ENCODE results near the gene PRR11.
A peak's percentile ranks its signal among the peaks of the same experiment; 100 is the strongest.

Gene PRR11

DNA sequence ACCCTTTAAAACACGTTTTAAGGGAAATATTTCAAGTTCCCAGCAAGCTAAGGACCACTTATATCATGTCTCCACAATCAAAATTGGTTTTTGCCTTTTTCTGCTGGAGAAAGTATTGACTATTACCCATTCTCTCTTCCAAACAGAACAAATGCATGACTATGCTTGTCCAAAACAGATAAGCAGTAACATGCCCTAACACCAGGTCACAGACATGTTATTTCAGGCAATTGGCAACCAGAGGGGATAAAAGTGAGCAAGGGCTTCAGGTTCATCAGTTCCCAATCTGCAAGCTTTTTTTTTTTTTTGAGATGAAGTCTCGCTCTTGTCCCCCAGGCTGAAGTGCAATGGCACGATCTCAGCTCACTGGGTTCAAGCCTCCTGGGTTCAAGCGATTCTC is 15.6 kb upstream of the PRR11 start:
- Mint-ChIP-seq H3K27me3 (no peaks in the 10 kb centered on the region), H3K36me3 (no peaks in the 10 kb centered on the region), H3K4me3 (no peak overlapping the region), H3K27ac (no peak overlapping the region), H3K4me1 (ENCODE audit: low read depth) (peaks cover 6% of the 10 kb centered on the region), H3K9me3 (ENCODE audit: low read depth) (no peaks in the 10 kb centered on the region)

DNA sequence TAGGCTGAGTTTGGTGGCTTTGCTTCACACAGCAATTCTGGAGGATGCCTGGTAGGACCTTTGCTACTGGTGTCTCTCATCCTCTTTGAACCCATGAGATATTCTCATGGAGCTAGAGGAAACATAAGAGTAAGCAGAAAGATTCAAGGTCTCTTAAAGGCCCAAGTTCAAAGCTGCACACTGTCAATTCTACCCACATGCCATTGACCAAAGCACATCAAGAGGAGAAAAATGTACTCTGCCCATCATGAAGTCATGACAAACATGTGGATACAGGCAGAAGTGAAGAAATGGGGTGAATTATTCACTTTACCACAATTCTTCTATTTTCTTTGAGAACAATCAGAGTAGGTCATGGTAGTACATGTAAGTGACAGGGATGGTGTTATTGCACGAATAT is 13.7 kb upstream of the PRR11 start:
- Mint-ChIP-seq H3K4me1 (ENCODE audit: low read depth) (peaks cover 5% of the 10 kb centered on the region), H3K36me3 (no peaks in the 10 kb centered on the region), H3K27me3 (no peaks in the 10 kb centered on the region)

DNA sequence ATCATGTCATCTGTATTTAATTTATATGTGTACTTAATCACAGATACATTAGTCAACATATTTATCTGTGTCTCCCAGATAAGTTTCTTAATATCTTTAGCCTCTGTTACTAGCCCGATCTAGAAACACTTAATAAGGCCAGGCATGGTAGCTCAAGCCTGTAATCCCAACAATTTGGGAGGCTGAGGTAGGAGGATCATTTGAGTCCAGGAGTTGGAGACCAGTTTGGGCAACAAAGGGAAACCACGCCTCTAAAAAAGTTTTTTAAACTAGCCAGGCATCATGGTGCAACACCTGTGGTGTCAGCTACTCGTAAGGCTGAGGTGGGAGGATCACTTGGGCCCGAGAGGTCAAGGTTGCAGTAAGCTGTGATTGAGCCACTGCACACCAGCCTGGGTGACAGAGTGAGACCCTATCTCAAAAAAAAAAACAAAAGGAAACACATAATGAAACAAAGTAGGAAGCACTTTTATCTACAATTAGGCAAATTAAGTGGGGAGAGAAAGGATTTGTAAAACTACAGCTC is 9.9 kb upstream of the PRR11 start:
- Mint-ChIP-seq H3K4me1 (ENCODE audit: low read depth) (peaks cover 11% of the 10 kb centered on the region), H3K9me3 (ENCODE audit: low read depth) (no peaks in the 10 kb centered on the region), H3K4me3 (no peak overlapping the region), H3K36me3 (no peaks in the 10 kb centered on the region), H3K27ac (no peak overlapping the region), H3K27me3 (no peaks in the 10 kb centered on the region)

More for the DNA sequence above, 13.7 kb upstream of the PRR11 start:
- Mint-ChIP-seq H3K4me3 (no peak overlapping the region), H3K9me3 (ENCODE audit: low read depth) (no peaks in the 10 kb centered on the region), H3K27ac (no peak overlapping the region)

DNA sequence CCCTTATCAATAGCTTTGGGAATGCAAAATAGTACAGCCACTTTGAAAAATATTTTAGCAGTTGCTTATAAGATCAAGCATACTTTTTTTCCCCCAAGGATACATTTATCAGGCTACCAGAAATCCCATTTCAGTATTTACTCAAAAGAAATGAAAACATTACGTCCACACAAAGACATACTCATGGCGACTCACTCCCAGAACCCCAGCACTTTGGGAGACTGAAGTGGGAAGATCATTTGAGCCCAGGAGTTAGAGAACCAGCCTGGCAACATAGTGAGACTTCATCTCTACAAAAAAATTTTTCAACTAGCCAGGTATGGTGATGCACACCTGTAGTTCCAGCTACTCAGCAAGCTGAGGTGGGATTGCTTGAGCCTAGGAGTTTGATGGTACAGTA is 6.5 kb upstream of the PRR11 start:
- peaks cover 25% of the 10 kb centered on the region for H3K4me1 Mint-ChIP-seq (ENCODE audit: low read depth)
- H3K9me3 Mint-ChIP-seq (ENCODE audit: low read depth), result no peaks in the 10 kb centered on the region

DNA sequence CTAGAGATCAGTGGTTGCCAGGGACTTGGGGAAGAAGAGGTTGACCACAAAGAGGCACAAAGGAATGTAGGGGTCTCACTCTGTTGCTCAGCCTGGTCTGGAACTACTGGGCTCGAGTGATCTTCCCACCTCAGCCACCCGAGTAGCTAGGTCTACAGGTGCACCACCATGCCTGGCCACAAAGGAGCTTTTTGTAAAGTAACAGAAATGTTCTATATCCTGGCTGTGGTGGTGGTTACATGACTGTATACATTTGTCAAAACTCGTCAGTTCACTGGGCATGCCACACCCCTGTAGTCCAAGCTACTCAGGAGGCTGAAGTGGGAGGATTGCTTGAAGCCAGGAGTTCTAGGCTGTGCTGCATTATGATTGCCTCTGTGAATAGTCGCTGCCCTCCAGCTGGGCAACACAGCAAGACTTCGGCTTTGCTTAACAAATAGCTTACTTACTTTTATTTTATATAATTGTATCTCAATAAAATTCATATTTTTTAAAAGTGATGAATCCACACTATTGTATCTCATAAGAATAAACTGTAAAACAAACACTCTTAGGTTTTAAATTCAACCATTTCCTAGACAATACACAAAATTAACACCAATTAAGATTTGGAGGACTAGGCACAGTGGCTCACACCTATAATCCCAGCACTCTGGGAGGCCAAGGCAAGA is 5.6 kb upstream of the PRR11 start:
- Mint-ChIP-seq H3K36me3 (no peaks in the 10 kb centered on the region), H3K9me3 (ENCODE audit: low read depth) (no peaks in the 10 kb centered on the region), H3K4me1 (ENCODE audit: low read depth) (peaks cover 28% of the 10 kb centered on the region), H3K4me3 (no peak overlapping the region), H3K27me3 (no peaks in the 10 kb centered on the region), H3K27ac (no peak overlapping the region)

More for the DNA sequence above, 6.5 kb upstream of the PRR11 start:
- H3K27ac Mint-ChIP-seq, result no peak overlapping the region
- no peaks in the 10 kb centered on the region for H3K36me3 Mint-ChIP-seq
- H3K27me3 Mint-ChIP-seq, result no peaks in the 10 kb centered on the region
- no peak overlapping the region for H3K4me3 Mint-ChIP-seq

DNA sequence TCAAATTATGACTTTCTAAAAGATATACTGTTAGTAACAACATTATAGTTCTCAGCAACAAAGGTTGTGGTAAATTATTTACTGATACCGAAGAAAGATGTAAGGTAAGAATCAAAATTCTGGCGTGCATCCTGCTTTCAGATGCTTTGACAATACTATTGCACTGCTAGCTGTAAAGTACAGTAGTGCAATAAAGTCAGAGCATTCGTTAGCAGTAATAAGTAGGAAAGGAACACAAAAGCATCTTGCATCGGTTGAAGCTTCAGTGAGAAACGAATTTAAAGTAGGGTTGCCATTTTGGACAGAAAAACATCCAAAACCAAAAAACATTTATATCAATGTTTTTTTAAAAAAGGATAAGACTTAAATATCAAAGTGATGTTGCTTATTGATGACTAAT is 4.5 kb upstream of the PRR11 start:
- H3K36me3 Mint-ChIP-seq, result no peaks in the 10 kb centered on the region
- H3K4me3 Mint-ChIP-seq, result no peak overlapping the region
- H3K9me3 Mint-ChIP-seq (ENCODE audit: low read depth), result no peaks in the 10 kb centered on the region
- H3K27me3 Mint-ChIP-seq, result no peaks in the 10 kb centered on the region
- H3K4me1 Mint-ChIP-seq (ENCODE audit: low read depth), result peaks cover 27% of the 10 kb centered on the region
- H3K27ac Mint-ChIP-seq, result no peak overlapping the region

DNA sequence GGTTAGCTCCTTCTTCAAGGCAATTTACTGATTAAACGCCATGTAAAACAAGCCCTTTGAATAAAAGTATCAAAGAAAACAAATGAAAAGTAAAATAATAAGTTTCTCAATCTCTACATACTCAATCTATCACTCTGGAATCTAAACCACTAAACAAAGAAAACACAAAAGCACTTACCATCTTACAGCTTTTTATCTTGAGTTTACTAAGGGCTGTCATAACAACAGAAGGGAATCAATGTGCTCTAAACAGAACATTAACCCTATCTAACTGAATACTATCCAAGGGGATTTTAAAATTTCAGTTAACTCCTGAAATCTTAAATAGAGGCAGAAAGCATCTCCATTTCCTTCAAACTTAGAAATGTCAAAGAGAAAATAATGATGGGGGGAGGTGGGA is 4.0 kb upstream of the PRR11 start:
- Mint-ChIP-seq H3K36me3 (no peaks in the 10 kb centered on the region), H3K27ac (no peak overlapping the region), H3K4me3 (peak overlapping the region; percentile 30), H3K9me3 (ENCODE audit: low read depth) (no peaks in the 10 kb centered on the region), H3K27me3 (no peaks in the 10 kb centered on the region), H3K4me1 (ENCODE audit: low read depth) (peaks cover 27% of the 10 kb centered on the region)

DNA sequence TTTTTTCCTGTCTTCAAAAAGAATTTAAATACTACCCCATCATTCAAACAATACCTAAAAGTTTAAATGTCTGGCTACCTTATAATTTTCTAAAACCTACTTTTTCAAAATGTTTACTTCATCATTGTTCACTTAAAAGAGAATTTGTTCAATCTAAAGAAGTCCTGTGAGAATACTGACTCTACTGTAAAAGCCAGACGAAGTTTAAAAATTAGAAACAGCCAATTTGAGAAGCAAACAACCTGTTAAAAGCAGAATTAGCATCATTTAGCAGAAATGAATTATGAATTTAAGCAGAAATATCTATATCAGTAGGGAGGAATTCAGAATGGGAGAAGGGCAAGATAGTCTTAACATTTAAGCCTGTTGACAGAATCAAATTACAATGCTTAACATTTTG is 2.6 kb upstream of the PRR11 start:
- H3K9me3 Mint-ChIP-seq (ENCODE audit: low read depth), result no peaks in the 10 kb centered on the region
- H3K4me1 Mint-ChIP-seq (ENCODE audit: low read depth), result peaks cover 25% of the 10 kb centered on the region
- H3K36me3 Mint-ChIP-seq, result no peaks in the 10 kb centered on the region
- H3K4me3 Mint-ChIP-seq, result no peak overlapping the region
- H3K27me3 Mint-ChIP-seq, result no peaks in the 10 kb centered on the region
- H3K27ac Mint-ChIP-seq, result no peak overlapping the region

DNA sequence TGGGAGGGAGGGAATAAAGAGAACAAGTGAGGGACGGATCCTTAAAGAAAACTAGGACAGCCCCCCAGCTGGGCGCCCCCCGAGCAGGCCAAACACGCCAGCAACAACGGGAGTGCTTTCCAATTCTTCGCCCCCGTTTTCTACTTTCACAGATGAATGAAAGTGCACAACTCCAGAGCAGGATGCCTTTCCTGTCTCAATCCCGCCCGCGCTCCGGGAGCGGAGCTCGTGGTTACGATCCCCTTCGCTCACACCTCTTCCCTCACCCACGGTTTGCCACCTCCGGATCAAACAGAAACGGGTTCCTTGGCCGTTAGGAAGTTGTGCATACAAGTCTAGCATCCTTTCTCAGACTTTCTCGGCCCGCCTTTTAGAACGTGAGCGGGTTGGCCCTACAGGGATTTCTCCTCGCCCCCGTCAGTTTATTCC is 1.2 kb upstream of the PRR11 start:
- H3K27me3 Mint-ChIP-seq, result no peaks in the 10 kb centered on the region
- H3K4me3 Mint-ChIP-seq, result no peak overlapping the region
- H3K27ac Mint-ChIP-seq, result no peak overlapping the region
- peaks cover 23% of the 10 kb centered on the region for H3K4me1 Mint-ChIP-seq (ENCODE audit: low read depth)
- no peaks in the 10 kb centered on the region for H3K36me3 Mint-ChIP-seq
- no peaks in the 10 kb centered on the region for H3K9me3 Mint-ChIP-seq (ENCODE audit: low read depth)

DNA sequence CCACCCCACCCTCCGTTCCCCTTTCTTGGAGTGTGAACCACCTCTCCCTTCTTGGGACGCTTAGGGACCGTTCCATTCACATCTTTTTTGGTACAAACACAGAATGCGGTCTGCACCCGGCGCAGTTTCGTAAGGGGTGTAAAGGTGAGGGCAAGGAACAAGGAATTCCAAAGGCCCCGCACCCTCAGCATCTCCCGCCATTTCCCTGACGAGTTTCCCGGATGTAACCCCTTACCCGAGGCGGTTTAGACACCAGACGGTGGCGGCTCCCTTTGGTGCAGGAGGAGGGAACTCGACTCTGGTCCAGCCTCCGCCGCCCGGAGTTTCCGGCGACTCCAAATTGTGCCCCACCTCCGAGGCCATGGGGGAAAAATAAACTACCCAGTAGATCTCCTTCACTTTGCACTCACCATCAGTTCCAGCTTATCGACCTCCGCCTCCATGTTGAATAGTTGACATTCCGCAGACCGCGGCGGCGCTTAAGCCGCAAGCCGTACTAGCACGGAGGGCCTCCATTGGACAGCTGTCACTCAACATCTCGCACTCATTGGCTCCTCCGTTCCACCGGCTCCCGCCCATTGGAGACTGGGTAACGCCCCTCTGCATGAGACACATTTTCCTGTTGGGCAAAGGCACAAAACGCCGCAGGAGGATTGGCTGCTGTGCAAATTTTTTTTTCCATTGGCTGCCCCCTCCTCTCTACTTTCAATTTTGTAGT is 666 bp upstream of the PRR11 start, which contains the start of gene SKA2:
Gene SKA2, minus strand, starts transcription at position 466 of the 718 bp plus-strand sequence. Its CDS starts 23 bp downstream, at position 443.
- no peak within 1 kb of the TSS for H3K27ac Mint-ChIP-seq
- H3K4me3 Mint-ChIP-seq, result no peak within 1 kb of the TSS
- no peaks in the 10 kb centered on the region for H3K9me3 Mint-ChIP-seq (ENCODE audit: low read depth)
- H3K36me3 Mint-ChIP-seq, result no peaks in the 10 kb centered on the region
- H3K27me3 Mint-ChIP-seq, result no peaks in the 10 kb centered on the region
- H3K4me1 Mint-ChIP-seq (ENCODE audit: low read depth), result peaks cover 21% of the 10 kb centered on the region

DNA sequence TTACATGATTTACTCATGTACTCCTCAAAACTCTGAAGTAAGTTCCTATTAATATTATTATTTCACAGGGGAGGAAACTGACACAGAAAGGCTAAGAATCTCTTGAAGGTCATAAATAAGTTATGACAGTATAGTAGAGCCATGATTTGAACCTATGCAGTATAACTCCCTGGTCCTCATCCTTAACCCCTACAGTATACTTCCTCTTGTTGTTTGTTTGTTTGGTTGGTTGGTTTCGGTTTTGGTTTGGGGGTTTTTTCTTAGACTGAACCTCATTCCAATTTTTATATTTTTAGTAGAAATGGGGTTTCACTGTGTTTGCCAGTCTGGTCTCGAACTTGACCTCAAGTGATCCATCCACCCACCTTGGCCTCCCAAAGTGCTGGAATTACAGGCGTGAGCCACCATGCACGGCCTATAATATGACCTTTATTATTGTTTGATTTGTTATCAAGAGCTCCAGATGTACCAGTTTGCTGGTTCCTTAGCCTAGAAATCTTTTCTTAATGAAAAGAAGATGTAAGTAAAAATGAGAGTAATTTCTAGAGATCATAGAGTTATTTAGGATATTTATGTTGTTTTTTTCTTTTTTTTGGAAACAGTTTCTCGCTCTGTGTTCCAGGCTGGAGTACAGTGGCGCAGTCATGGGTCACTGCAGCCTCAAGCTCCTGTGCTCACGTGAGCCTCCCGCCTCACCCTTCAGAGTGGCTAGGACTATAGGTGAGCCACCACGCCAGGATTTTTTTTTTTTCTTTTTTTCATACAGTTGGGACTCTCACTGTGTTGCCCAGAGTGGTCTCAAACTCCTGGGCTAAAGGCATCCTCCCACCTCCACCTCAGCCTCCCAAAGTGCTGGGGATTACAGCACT is 4.8 kb downstream of the PRR11 start:
- Mint-ChIP-seq H3K9me3 (ENCODE audit: low read depth) (no peaks in the 10 kb centered on the region), H3K4me3 (no peak overlapping the region)

DNA sequence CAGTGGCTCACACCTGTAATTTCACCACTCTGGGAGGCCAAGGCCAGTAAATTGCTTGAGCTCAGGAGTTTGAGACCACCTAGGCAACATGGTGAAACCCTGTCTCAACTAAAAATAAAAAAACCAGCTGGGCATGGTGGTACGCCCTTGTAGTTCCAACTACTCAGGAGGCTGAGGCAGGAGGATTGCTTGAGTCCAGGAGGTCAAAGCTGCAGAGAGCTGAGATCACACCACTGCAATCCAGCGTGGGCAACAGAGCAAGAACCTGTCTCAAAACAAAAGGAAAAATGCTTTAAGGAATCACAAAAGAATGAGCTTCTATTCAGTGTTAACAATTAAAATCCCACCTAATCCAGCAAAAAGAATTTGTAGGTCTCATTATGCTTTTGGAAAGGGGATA is 5.9 kb downstream of the PRR11 start:
- Mint-ChIP-seq H3K36me3 (no peaks in the 10 kb centered on the region), H3K4me1 (ENCODE audit: low read depth) (peaks cover 2% of the 10 kb centered on the region), H3K9me3 (ENCODE audit: low read depth) (no peaks in the 10 kb centered on the region), H3K4me3 (no peak overlapping the region), H3K27me3 (no peaks in the 10 kb centered on the region), H3K27ac (no peak overlapping the region)

More for the DNA sequence above, 4.8 kb downstream of the PRR11 start:
- no peaks in the 10 kb centered on the region for H3K4me1 Mint-ChIP-seq (ENCODE audit: low read depth)
- H3K36me3 Mint-ChIP-seq, result no peaks in the 10 kb centered on the region
- H3K27ac Mint-ChIP-seq, result no peak overlapping the region
- H3K27me3 Mint-ChIP-seq, result no peaks in the 10 kb centered on the region

DNA sequence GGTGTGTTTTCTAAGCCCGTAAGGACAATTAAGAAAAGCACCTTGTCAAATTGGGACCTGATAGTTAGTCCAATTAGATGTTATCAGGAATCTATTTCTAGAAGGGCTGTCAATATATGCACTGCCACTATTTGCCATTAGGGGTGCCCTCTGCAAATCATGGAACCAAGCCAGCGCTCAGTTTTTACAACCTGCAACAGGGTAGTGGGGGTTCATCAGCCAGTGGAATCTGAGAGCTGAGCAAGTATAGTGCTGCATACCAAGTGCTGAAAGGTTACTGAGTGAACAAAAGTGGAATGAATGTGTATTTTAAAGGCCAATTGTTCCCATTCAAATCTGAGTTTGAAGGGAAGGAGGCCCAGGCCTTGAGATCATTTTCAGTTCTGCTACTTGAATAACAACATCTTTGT is 10.4 kb downstream of the PRR11 start:
- H3K4me3 Mint-ChIP-seq, result no peak overlapping the region
- no peak overlapping the region for H3K27ac Mint-ChIP-seq
- H3K36me3 Mint-ChIP-seq, result no peaks in the 10 kb centered on the region
- H3K27me3 Mint-ChIP-seq, result no peaks in the 10 kb centered on the region
- H3K4me1 Mint-ChIP-seq (ENCODE audit: low read depth), result peaks cover 2% of the 10 kb centered on the region
- no peaks in the 10 kb centered on the region for H3K9me3 Mint-ChIP-seq (ENCODE audit: low read depth)

DNA sequence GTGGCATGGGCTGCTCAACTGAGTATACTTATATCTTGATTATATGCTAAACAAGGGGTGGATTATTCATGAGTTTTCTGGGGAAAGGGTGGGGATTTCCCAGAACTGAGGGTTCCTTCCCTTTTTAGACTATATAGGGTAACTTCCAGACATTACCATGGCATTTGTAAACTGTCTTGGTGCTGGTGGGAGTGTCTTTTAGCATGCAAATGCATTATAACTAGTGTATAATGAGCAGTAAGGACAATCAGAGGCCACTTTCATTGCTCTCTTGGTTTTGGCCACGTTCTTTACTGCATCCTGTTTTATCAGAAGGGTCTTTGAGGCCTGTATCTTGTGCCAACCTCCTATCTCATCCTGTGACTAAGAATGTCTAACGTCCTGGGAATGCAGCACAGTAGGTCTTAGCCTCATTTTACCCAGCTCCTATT is 12.0 kb downstream of the PRR11 start:
- Mint-ChIP-seq H3K27me3 (no peaks in the 10 kb centered on the region), H3K9me3 (ENCODE audit: low read depth) (no peaks in the 10 kb centered on the region), H3K36me3 (no peaks in the 10 kb centered on the region), H3K27ac (no peak overlapping the region), H3K4me1 (ENCODE audit: low read depth) (peaks cover 2% of the 10 kb centered on the region), H3K4me3 (no peak overlapping the region)
